ENCODE results near the gene BCL2L14. TPM values are rescaled to one million over a fixed set of nuclear protein-coding genes. Genes with fewer than 3 reads are reported as not detected.

BCL2L14 gene
- total RNA-seq, 4 donors from 2014 or later = not detected

- no peak for DNase-seq (ENCODE audit: low spot score in 2 of 2)
- H3K27ac ChIP-seq = no peak overlapping the region
- peaks cover 6% of the 10 kb centered on the region for H3K4me1 ChIP-seq
- no peak overlapping the region for H3K4me3 ChIP-seq
- no peaks in the 10 kb centered on the region for H3K9me3 ChIP-seq
- no peaks in the 10 kb centered on the region for H3K27me3 ChIP-seq
- TF ChIP-seq POLR2A (IDR thresholded peaks at IDR 0.05) = no peak
- TF ChIP-seq CTCF (IDR thresholded peaks at IDR 0.05) = no peak
- TF ChIP-seq POLR2AphosphoS5 (IDR thresholded peaks at IDR 0.05) = no peak
- TF ChIP-seq EP300 (IDR thresholded peaks at IDR 0.05) = no peak
- H3K36me3 ChIP-seq = no peaks in the 10 kb centered on the region
- WGBS = 71% methylated on average over 5 of the region's 5 CpGs
These were observed 15.6 kb downstream of the BCL2L14 start for GRCh38 chr12:12086362-12086761.

- 89% methylated on average over 9 of the region's 9 CpGs for WGBS
- H3K9me3 ChIP-seq = no peaks in the 10 kb centered on the region
- no peak overlapping the region for H3K4me3 ChIP-seq
- no peak for DNase-seq (ENCODE audit: low spot score in 2 of 2)
- H3K4me1 ChIP-seq = peaks cover 9% of the 10 kb centered on the region
- TF ChIP-seq POLR2AphosphoS5 (IDR thresholded peaks at IDR 0.05) (no peak), CTCF (IDR thresholded peaks at IDR 0.05) (no peak), EP300 (IDR thresholded peaks at IDR 0.05) (no peak), POLR2A (IDR thresholded peaks at IDR 0.05) (no peak)
- no peak overlapping the region for H3K27ac ChIP-seq
- no peaks in the 10 kb centered on the region for H3K27me3 ChIP-seq
- no peaks in the 10 kb centered on the region for H3K36me3 ChIP-seq
These were observed 16.4 kb downstream of the BCL2L14 start for GRCh38 chr12:12086973-12087692.

GRCh38 chr12:12087693-12088034, 16.9 kb downstream of the BCL2L14 start:
- no peak for TF ChIP-seq POLR2AphosphoS5 (IDR thresholded peaks at IDR 0.05)
- TF ChIP-seq EP300 (IDR thresholded peaks at IDR 0.05) = no peak
- TF ChIP-seq CTCF (IDR thresholded peaks at IDR 0.05) = no peak
- TF ChIP-seq POLR2A (IDR thresholded peaks at IDR 0.05) = no peak
- 96% methylated on average over 2 of the region's 2 CpGs for WGBS

GRCh38 chr12:12088147-12088546, 17.4 kb downstream of the BCL2L14 start:
- Histone ChIP-seq H3K36me3 (no peaks in the 10 kb centered on the region), H3K27ac (no peak overlapping the region), H3K4me1 (peaks cover 14% of the 10 kb centered on the region), H3K4me3 (no peak overlapping the region), H3K27me3 (no peaks in the 10 kb centered on the region), H3K9me3 (no peaks in the 10 kb centered on the region)
- WGBS = 78% methylated on average over 10 of the region's 10 CpGs
- no peak for DNase-seq (ENCODE audit: low spot score in 2 of 2)
- TF ChIP-seq CTCF (IDR thresholded peaks at IDR 0.05) = no peak
- no peak for TF ChIP-seq EP300 (IDR thresholded peaks at IDR 0.05)
- no peak for TF ChIP-seq POLR2AphosphoS5 (IDR thresholded peaks at IDR 0.05)
- no peak for TF ChIP-seq POLR2A (IDR thresholded peaks at IDR 0.05)

More at GRCh38 chr12:12087693-12088034, 16.9 kb downstream of the BCL2L14 start:
- Histone ChIP-seq H3K4me1 (peaks cover 14% of the 10 kb centered on the region), H3K27ac (no peak overlapping the region), H3K36me3 (no peaks in the 10 kb centered on the region), H3K27me3 (no peaks in the 10 kb centered on the region), H3K4me3 (no peak overlapping the region), H3K9me3 (no peaks in the 10 kb centered on the region)
- DNase-seq (ENCODE audit: low spot score in 2 of 2) = no peak

GRCh38 chr12:12088761-12089160, 18.0 kb downstream of the BCL2L14 start:
- Histone ChIP-seq H3K27ac (no peak overlapping the region), H3K4me1 (peaks cover 14% of the 10 kb centered on the region), H3K36me3 (no peaks in the 10 kb centered on the region), H3K9me3 (no peaks in the 10 kb centered on the region), H3K4me3 (no peak overlapping the region), H3K27me3 (no peaks in the 10 kb centered on the region)
- WGBS = 77% methylated on average over 9 of the region's 9 CpGs
- no peak for DNase-seq (ENCODE audit: low spot score in 2 of 2)
- TF ChIP-seq CTCF (IDR thresholded peaks at IDR 0.05) = no peak

All from suprapubic skin (tissue), 4 donors.